CD4-positive, CD25-positive, alpha-beta regulatory T cell (primary cell): ENCODE results near the gene RS1. TPM values are rescaled to one million over a fixed set of nuclear protein-coding genes. Genes with fewer than 3 reads are reported as not detected.

Source experiments
- ATAC-seq, 2 donors: fragments of 150-1000 bp; cut with Tn5 transposase; one replicate each; pipeline ENCODE4 v1.10.0; 2021; ENCODE audit warnings: low read depth in 2 of 2, moderate number of reproducible peaks in 2 of 2, moderate library complexity in 1 of 2
- DNase-seq, 3 donors: peaks; one replicate each; pipeline versions ENCODE4 v3.0.0 to v3.0.0-alpha.2; 2012 to 2022; ENCODE audit warnings: mixed read lengths in 1 of 3
- H3K27ac ChIP-seq: one replicate; pipeline ENCODE4 v1.7.0; 2013; ENCODE audit warnings: mild to moderate bottlenecking, low read length; ENCODE audit not compliant: insufficient read depth, poor library complexity, severe bottlenecking
- H3K27me3 ChIP-seq: one replicate; pipeline ENCODE4 v1.7.0; 2013; ENCODE audit warnings: low read length; ENCODE audit not compliant: control insufficient read depth, insufficient read depth
- H3K36me3 ChIP-seq: one replicate; pipeline ENCODE4 v1.7.0; 2013; ENCODE audit warnings: mild to moderate bottlenecking, low read length, moderate library complexity; ENCODE audit not compliant: control insufficient read depth, insufficient read depth
- H3K4me1 ChIP-seq: 2 replicates; pipeline ENCODE4 v1.7.0; 2013; ENCODE audit warnings: mild to moderate bottlenecking, low read length; ENCODE audit not compliant: insufficient read depth, control insufficient read depth, poor library complexity, severe bottlenecking
- H3K4me3 ChIP-seq: one replicate; pipeline ENCODE4 v1.7.0; 2013; ENCODE audit warnings: low read depth, mild to moderate bottlenecking, low read length, moderate library complexity
- H3K9me3 ChIP-seq, 2 experiments: 1 replicate in 1 of 2; 2 replicates in 1 of 2; pipeline ENCODE4 v1.7.0; 2013; ENCODE audit warnings: low read length in 2 of 2, mild to moderate bottlenecking in 1 of 2, moderate library complexity in 1 of 2; ENCODE audit not compliant: control insufficient read depth in 2 of 2
- H3K27ac Mint-ChIP-seq, 3 donors: one replicate each; pipeline ENCODE4 v1.8.0; 2020 to 2022; ENCODE audit warnings: mild to moderate bottlenecking in 3 of 3, mixed read lengths in 3 of 3, moderate library complexity in 2 of 3
- H3K27me3 Mint-ChIP-seq: one replicate; pipeline ENCODE4 v1.8.0; 2022; ENCODE audit warnings: mild to moderate bottlenecking, mixed read lengths
- H3K36me3 Mint-ChIP-seq: one replicate; pipeline ENCODE4 v1.8.0; 2020; ENCODE audit warnings: mixed read lengths
- H3K4me1 Mint-ChIP-seq, 4 donors: one replicate each; pipeline ENCODE4 v1.8.0; 2020 to 2022; ENCODE audit warnings: mixed read lengths in 4 of 4, mild to moderate bottlenecking in 1 of 4
- H3K4me3 Mint-ChIP-seq, 4 donors: one replicate each; pipeline ENCODE4 v1.8.0; 2020 to 2022; ENCODE audit warnings: mild to moderate bottlenecking in 4 of 4, mixed read lengths in 4 of 4, moderate library complexity in 3 of 4
- H3K9me3 Mint-ChIP-seq, 7 donors: one replicate each; pipeline ENCODE4 v1.8.0; 2020 to 2022; ENCODE audit warnings: mixed read lengths in 7 of 7, mild to moderate bottlenecking in 3 of 7, moderate library complexity in 2 of 7
- polyA plus RNA-seq, 4 donors: library from polyadenylated mRNA; unstranded; fragments of 300-500 nt; fragmentation: Illumina TruSeq; gene quantifications; one replicate each; pipeline ENCODE4 v1.2.3, GENCODE V29; 2021
- total RNA-seq: library from RNA; stranded (reverse); gene quantifications from one replicate; pipeline ENCODE4 v1.2.3, GENCODE V29; 2022

RS1 gene
- total and polyA plus RNA-seq, 5 donors from 2014 or later, result not detected

- Mint-ChIP-seq H3K36me3 (no peaks in the 10 kb centered on the region), H3K27me3 (peaks cover 5% of the 10 kb centered on the region)
Observed at GRCh38 chrX:18698737-18699650, 27.1 kb upstream of the RS1 start.

GRCh38 chrX:18696653-18697052 lies 24.7 kb upstream of the RS1 start:
- no peaks in the 10 kb centered on the region for H3K4me1 ChIP-seq
- no peak for ATAC-seq
- H3K36me3 ChIP-seq, result no peaks in the 10 kb centered on the region
- Mint-ChIP-seq H3K4me3 (no peak overlapping the region), H3K27me3 (peaks cover 5% of the 10 kb centered on the region), H3K27ac (peak overlapping the region in 1 of 3 donors; percentile 53), H3K36me3 (no peaks in the 10 kb centered on the region), H3K4me1 (no peaks in the 10 kb centered on the region), H3K9me3 (peaks cover 0 to 6% (median 0%) of the 10 kb centered on the region in 7 donors)
- H3K4me3 ChIP-seq, result no peak overlapping the region
- H3K27ac ChIP-seq, result no peak overlapping the region
- H3K27me3 ChIP-seq, result no peaks in the 10 kb centered on the region
- no peaks in the 10 kb centered on the region for H3K9me3 ChIP-seq
- DNase-seq, result no peak

More at GRCh38 chrX:18698737-18699650, 27.1 kb upstream of the RS1 start:
- Histone ChIP-seq H3K4me3 (no peak overlapping the region), H3K27ac (no peak overlapping the region), H3K9me3 (no peaks in the 10 kb centered on the region), H3K27me3 (no peaks in the 10 kb centered on the region), H3K36me3 (no peaks in the 10 kb centered on the region), H3K4me1 (no peaks in the 10 kb centered on the region)
- H3K27ac Mint-ChIP-seq, result no peak overlapping the region
- peaks cover 0 to 6% (median 0%) of the 10 kb centered on the region in 7 donors for H3K9me3 Mint-ChIP-seq
- ATAC-seq, result no peak
- no peaks in the 10 kb centered on the region for H3K4me1 Mint-ChIP-seq
- DNase-seq, result no peak
- no peak overlapping the region for H3K4me3 Mint-ChIP-seq

- H3K27ac ChIP-seq, result no peak overlapping the region
- DNase-seq (no peak), ATAC-seq (no peak)
- no peaks in the 10 kb centered on the region for H3K36me3 ChIP-seq
- Mint-ChIP-seq H3K4me3 (no peak overlapping the region), H3K36me3 (no peaks in the 10 kb centered on the region), H3K9me3 (peaks cover 0 to 6% (median 0%) of the 10 kb centered on the region in 7 donors), H3K27me3 (peaks cover 5% of the 10 kb centered on the region), H3K4me1 (no peaks in the 10 kb centered on the region), H3K27ac (no peak overlapping the region)
- H3K4me1 ChIP-seq, result no peaks in the 10 kb centered on the region
- no peak overlapping the region for H3K4me3 ChIP-seq
- H3K27me3 ChIP-seq, result no peaks in the 10 kb centered on the region
- H3K9me3 ChIP-seq, result no peaks in the 10 kb centered on the region
Observed at GRCh38 chrX:18692541-18692940, 20.6 kb upstream of the RS1 start.

GRCh38 chrX:18691431-18691830 lies 19.5 kb upstream of the RS1 start:
- DNase-seq (no peak), ATAC-seq (no peak)
- H3K36me3 ChIP-seq, result no peaks in the 10 kb centered on the region
- no peaks in the 10 kb centered on the region for H3K36me3 Mint-ChIP-seq
- no peaks in the 10 kb centered on the region for H3K4me1 ChIP-seq
- H3K4me1 Mint-ChIP-seq, result no peaks in the 10 kb centered on the region
- H3K27me3 Mint-ChIP-seq, result peaks cover 5% of the 10 kb centered on the region
- no peaks in the 10 kb centered on the region for H3K27me3 ChIP-seq
- no peaks in the 10 kb centered on the region for H3K9me3 ChIP-seq
- H3K4me3 ChIP-seq, result no peak overlapping the region
- no peak overlapping the region for H3K27ac Mint-ChIP-seq
- peaks cover 0 to 6% (median 0%) of the 10 kb centered on the region in 7 donors for H3K9me3 Mint-ChIP-seq
- no peak overlapping the region for H3K27ac ChIP-seq
- no peak overlapping the region for H3K4me3 Mint-ChIP-seq

GRCh38 chrX:18687856-18688495 lies 16.1 kb upstream of the RS1 start:
- no peaks in the 10 kb centered on the region for H3K4me1 ChIP-seq
- no peaks in the 10 kb centered on the region for H3K36me3 Mint-ChIP-seq
- ATAC-seq, result no peak
- H3K9me3 Mint-ChIP-seq, result no peaks in the 10 kb centered on the region
- H3K27me3 ChIP-seq, result no peaks in the 10 kb centered on the region
- no peak overlapping the region for H3K4me3 ChIP-seq
- H3K4me3 Mint-ChIP-seq, result no peak overlapping the region
- no peak for DNase-seq
- no peaks in the 10 kb centered on the region for H3K9me3 ChIP-seq
- H3K27ac ChIP-seq, result no peak overlapping the region
- no peaks in the 10 kb centered on the region for H3K27me3 Mint-ChIP-seq
- no peaks in the 10 kb centered on the region for H3K4me1 Mint-ChIP-seq
- H3K27ac Mint-ChIP-seq, result no peak overlapping the region
- no peaks in the 10 kb centered on the region for H3K36me3 ChIP-seq

- Mint-ChIP-seq H3K27me3 (no peaks in the 10 kb centered on the region), H3K27ac (no peak overlapping the region), H3K36me3 (no peaks in the 10 kb centered on the region), H3K9me3 (no peaks in the 10 kb centered on the region), H3K4me1 (peaks cover 0 to 4% (median 1%) of the 10 kb centered on the region in 4 donors), H3K4me3 (no peak overlapping the region)
- Histone ChIP-seq H3K27me3 (no peaks in the 10 kb centered on the region), H3K9me3 (no peaks in the 10 kb centered on the region), H3K27ac (no peak overlapping the region), H3K4me1 (no peaks in the 10 kb centered on the region), H3K36me3 (no peaks in the 10 kb centered on the region), H3K4me3 (no peak overlapping the region)
- ATAC-seq (no peak), DNase-seq (no peak)
Observed at GRCh38 chrX:18682979-18683387, 11.1 kb upstream of the RS1 start.

GRCh38 chrX:18681996-18682395 lies 10.1 kb upstream of the RS1 start:
- H3K4me1 ChIP-seq, result no peaks in the 10 kb centered on the region
- Mint-ChIP-seq H3K4me3 (no peak overlapping the region), H3K27me3 (no peaks in the 10 kb centered on the region), H3K4me1 (peaks cover 0 to 4% (median 1%) of the 10 kb centered on the region in 4 donors), H3K36me3 (no peaks in the 10 kb centered on the region), H3K9me3 (peaks cover 0 to 2% (median 0%) of the 10 kb centered on the region in 7 donors), H3K27ac (no peak overlapping the region)
- no peaks in the 10 kb centered on the region for H3K9me3 ChIP-seq
- no peak for DNase-seq
- no peak overlapping the region for H3K27ac ChIP-seq
- H3K27me3 ChIP-seq, result no peaks in the 10 kb centered on the region
- no peak for ATAC-seq
- no peak overlapping the region for H3K4me3 ChIP-seq
- no peaks in the 10 kb centered on the region for H3K36me3 ChIP-seq
